GM12873 (cell line): ENCODE results near the gene ICA1.

Source experiments
- CTCF ChIP-seq: IDR thresholded peaks from 2 replicates; pipeline ENCODE4 v1.5.1; 2012; ENCODE audit warnings: low read depth, mild to moderate bottlenecking, moderate library complexity, low read length, control low read depth; ENCODE audit not compliant: insufficient read depth; ENCODE audit errors: missing control alignments

The ICA1 gene

GRCh38 chr7:8210845-8211724 is 50.9 kb downstream of the ICA1 start:
- no peak for TF ChIP-seq CTCF

- no peak for TF ChIP-seq CTCF
Observed at GRCh38 chr7:8209353-8209752, 52.6 kb downstream of the ICA1 start.

- TF ChIP-seq CTCF, result no peak
Observed at GRCh38 chr7:8208816-8209215, 53.2 kb downstream of the ICA1 start.

- no peak for TF ChIP-seq CTCF
Observed at GRCh38 chr7:8206956-8207355, 55.0 kb downstream of the ICA1 start.

GRCh38 chr7:8205537-8205936 is 56.4 kb downstream of the ICA1 start:
- TF ChIP-seq CTCF, result no peak

- no peak for TF ChIP-seq CTCF
Observed at GRCh38 chr7:8205031-8205387, 57.0 kb downstream of the ICA1 start.

- no peak for TF ChIP-seq CTCF
Observed at GRCh38 chr7:8204339-8205030, 57.5 kb downstream of the ICA1 start.
